HL-60 (cell line): ENCODE results near the gene TMPRSS4.
A peak's percentile ranks its signal among the peaks of the same experiment; 100 is the strongest.

Experiments used
- DNase-seq, 2 experiments: peaks; one replicate each; pipeline ENCODE4 v3.0.0-alpha.2; 2010 to 2020; ENCODE audit warnings: low read depth in 1 of 2, low spot score in 1 of 2
- H3K27ac ChIP-seq: fragments of 250-450 bp; sonication (Bioruptor Pico); replicated peaks from 2 replicates; pipeline ENCODE4 v1.5.1; 2020; ENCODE audit warnings: mild to moderate bottlenecking, moderate library complexity
- H3K27me3 ChIP-seq: fragments of 250-450 bp; sonication (Bioruptor Pico); 2 replicates; pipeline ENCODE4 v1.5.1; 2021; ENCODE audit warnings: mild to moderate bottlenecking, moderate library complexity; ENCODE audit not compliant: insufficient read depth, poor library complexity, severe bottlenecking
- H3K4me3 ChIP-seq: replicated peaks from 2 replicates; pipeline ENCODE4 v1.5.1; 2011; ENCODE audit warnings: mild to moderate bottlenecking, control low read depth, low read length; ENCODE audit not compliant: insufficient read depth
- GABPA ChIP-seq: IDR thresholded peaks from 2 replicates; pipeline ENCODE4 v1.6.1; 2012; ENCODE audit warnings: low read depth
- POLR2AphosphoS5 ChIP-seq: IDR thresholded peaks from 2 replicates; pipeline ENCODE4 v1.6.1; 2012; ENCODE audit warnings: low read depth
- SPI1 ChIP-seq: IDR thresholded peaks from 2 replicates; pipeline ENCODE4 v1.6.1; 2012; ENCODE audit warnings: low read depth, mild to moderate bottlenecking, borderline replicate concordance
- TF ChIP-seq, protein P1 (sequence below): IDR thresholded peaks from one replicate; pipeline ENCODE4 v1.5.1; 2011; ENCODE audit warnings: low read length, control low read depth, inconsistent platforms; ENCODE audit not compliant: insufficient read depth
- TF ChIP-seq, protein P2 (sequence below): IDR thresholded peaks from 2 replicates; pipeline ENCODE4 v1.6.1; 2012; ENCODE audit warnings: low read depth; ENCODE audit not compliant: insufficient replicate concordance

TMPRSS4 gene

DNA sequence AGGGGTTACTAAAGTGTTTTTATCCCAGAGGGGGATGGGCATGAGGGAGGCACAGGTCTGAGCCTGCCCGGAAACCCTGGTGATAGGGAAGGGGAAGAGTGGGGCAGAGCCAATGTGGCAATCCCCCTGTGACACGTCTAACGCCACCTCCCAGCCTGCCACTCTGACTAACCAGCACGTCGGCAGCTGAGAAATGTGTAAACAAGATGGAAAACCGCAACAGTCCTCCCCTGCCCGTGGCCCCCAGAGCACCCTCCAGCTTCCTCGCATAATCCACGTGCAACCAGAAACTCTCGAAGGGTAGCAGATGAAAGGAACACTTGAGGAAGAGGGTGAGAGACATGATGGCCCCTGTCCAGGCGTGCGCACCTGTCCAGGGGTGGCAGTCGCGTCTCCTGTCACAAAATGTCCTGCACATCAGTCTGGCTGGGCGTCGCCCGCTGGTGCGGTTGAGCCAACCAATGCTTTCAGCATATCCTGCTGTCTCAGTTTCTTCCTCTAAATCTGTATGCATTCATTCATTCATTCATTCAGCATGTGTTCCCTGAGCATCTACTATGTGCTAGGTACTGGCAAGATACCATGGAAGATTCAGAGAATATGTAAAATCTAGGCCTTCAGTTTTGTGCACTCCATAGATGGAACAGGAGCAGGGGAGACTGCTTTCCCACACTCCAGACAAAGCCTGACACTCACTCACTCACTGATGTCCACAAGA, 4.5 kb downstream of the TMPRSS4 start:
- no peak for TF ChIP-seq POLR2AphosphoS5
- no peak for TF ChIP-seq GABPA
- TF ChIP-seq, protein P1, sequence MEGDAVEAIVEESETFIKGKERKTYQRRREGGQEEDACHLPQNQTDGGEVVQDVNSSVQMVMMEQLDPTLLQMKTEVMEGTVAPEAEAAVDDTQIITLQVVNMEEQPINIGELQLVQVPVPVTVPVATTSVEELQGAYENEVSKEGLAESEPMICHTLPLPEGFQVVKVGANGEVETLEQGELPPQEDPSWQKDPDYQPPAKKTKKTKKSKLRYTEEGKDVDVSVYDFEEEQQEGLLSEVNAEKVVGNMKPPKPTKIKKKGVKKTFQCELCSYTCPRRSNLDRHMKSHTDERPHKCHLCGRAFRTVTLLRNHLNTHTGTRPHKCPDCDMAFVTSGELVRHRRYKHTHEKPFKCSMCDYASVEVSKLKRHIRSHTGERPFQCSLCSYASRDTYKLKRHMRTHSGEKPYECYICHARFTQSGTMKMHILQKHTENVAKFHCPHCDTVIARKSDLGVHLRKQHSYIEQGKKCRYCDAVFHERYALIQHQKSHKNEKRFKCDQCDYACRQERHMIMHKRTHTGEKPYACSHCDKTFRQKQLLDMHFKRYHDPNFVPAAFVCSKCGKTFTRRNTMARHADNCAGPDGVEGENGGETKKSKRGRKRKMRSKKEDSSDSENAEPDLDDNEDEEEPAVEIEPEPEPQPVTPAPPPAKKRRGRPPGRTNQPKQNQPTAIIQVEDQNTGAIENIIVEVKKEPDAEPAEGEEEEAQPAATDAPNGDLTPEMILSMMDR = no peak
- TF ChIP-seq, protein P2, sequence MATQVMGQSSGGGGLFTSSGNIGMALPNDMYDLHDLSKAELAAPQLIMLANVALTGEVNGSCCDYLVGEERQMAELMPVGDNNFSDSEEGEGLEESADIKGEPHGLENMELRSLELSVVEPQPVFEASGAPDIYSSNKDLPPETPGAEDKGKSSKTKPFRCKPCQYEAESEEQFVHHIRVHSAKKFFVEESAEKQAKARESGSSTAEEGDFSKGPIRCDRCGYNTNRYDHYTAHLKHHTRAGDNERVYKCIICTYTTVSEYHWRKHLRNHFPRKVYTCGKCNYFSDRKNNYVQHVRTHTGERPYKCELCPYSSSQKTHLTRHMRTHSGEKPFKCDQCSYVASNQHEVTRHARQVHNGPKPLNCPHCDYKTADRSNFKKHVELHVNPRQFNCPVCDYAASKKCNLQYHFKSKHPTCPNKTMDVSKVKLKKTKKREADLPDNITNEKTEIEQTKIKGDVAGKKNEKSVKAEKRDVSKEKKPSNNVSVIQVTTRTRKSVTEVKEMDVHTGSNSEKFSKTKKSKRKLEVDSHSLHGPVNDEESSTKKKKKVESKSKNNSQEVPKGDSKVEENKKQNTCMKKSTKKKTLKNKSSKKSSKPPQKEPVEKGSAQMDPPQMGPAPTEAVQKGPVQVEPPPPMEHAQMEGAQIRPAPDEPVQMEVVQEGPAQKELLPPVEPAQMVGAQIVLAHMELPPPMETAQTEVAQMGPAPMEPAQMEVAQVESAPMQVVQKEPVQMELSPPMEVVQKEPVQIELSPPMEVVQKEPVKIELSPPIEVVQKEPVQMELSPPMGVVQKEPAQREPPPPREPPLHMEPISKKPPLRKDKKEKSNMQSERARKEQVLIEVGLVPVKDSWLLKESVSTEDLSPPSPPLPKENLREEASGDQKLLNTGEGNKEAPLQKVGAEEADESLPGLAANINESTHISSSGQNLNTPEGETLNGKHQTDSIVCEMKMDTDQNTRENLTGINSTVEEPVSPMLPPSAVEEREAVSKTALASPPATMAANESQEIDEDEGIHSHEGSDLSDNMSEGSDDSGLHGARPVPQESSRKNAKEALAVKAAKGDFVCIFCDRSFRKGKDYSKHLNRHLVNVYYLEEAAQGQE = no peak
- TF ChIP-seq SPI1 = no peak
- Histone ChIP-seq H3K27me3 (no peaks in the 10 kb centered on the region), H3K27ac (no peak overlapping the region; the same call in none of the 2 replicates), H3K4me3 (no peak overlapping the region)
- peak; percentile 66 to 80 for DNase-seq

DNA sequence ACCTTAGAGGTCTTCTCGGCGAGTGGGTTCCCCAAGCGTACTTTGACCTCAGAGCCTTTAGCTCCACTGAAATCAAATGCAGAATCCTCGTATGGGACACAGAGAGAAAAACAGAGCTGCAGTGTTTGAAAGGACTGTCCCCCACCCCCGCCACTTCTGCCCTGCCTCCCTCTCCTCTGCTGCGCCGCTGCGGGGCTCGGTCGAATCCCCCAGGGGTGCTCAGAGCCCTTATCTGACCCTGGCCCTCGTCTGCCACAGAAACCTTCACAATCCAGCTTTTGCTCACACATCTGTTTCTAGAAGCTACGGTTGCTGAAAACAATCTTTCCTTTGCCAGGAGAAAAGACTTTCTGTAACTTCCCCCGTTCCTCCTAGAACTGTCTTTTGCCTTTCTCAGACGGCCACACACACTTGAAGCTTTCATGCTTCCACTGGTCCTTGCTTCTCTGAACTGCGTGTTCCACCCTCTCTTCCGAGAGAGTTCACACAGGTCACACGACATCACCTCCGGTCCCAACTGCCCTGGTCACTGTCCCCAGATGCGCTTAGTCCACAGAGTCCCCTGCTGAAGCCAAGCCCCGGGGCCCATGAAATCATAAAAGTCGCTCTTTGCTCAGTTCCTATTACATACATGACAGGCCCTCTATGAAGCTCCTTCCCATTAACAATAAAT, 6.1 kb downstream of the TMPRSS4 start:
- Histone ChIP-seq H3K4me3 (no peak overlapping the region), H3K27me3 (no peaks in the 10 kb centered on the region), H3K27ac (no peak overlapping the region)
- DNase-seq = no peak
- TF ChIP-seq, protein P1 = no peak
- TF ChIP-seq GABPA (no peak), SPI1 (no peak), POLR2AphosphoS5 (no peak)
- TF ChIP-seq, protein P2 = no peak

DNA sequence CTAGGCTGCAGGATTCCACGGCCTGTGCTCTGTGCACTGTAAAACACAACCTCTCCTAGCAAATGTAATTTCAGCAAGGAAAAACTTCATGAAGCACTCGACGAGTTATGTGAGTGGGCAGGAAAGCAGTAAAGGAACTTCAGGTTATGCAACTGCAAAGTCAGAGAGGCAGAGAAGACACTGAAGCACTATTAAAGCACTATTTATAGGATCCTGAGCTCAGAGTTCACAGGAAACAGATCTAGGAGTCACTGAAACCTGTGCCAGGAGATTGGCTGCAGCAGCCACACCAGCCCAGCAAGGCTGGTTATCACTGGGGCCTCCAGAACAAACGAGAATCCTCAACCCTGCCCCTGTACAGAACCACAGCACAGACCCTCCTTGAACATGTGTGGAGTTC, 7.4 kb downstream of the TMPRSS4 start:
- TF ChIP-seq GABPA (no peak), POLR2AphosphoS5 (no peak), SPI1 (no peak)
- TF ChIP-seq, protein P1 = no peak
- TF ChIP-seq, protein P2 = no peak
- Histone ChIP-seq H3K27me3 (no peaks in the 10 kb centered on the region), H3K27ac (peak overlapping the region; percentile 29; the same call in 1 of the 2 replicates), H3K4me3 (no peak overlapping the region)
- DNase-seq = peak; percentile 58 to 66
